Measurements from ENCODE around the gene NEU2. TPM values are rescaled to one million over a fixed set of nuclear protein-coding genes. Genes with fewer than 3 reads are reported as not detected.

NEU2 gene
- total and polyA plus RNA-seq, 2 of the 4 experiments (the other 2 are of a cell fraction) = not detected

- BruUV-seq (replicated peaks) = no TSS peak
- H3K4me1 ChIP-seq (ENCODE audit: control insufficient read depth, insufficient read depth, low read length) = no peaks in the 10 kb centered on the region
- no peak overlapping the region for H3K23ac ChIP-seq (ENCODE audit: low read depth, low read length)
- no peak overlapping the region for H2AK5ac ChIP-seq (ENCODE audit: low read depth, low read length)
- H4K5ac ChIP-seq (ENCODE audit: low read depth, low read length) = no peak overlapping the region
- DNase-seq (peak; percentile 50), ATAC-seq (ENCODE audit: low read depth) (peak; percentile 67; the same call in 1 of the 2 replicates)
- no peaks in the 10 kb centered on the region for H3K36me3 ChIP-seq (ENCODE audit: control insufficient read depth, insufficient read depth, low read length)
- H3K27ac ChIP-seq (ENCODE audit: insufficient read depth, low read length) = no peak overlapping the region
- no peak overlapping the region for H2BK15ac ChIP-seq (ENCODE audit: low read depth, low read length)
- H3K56ac ChIP-seq (ENCODE audit: extremely low read depth, insufficient read depth, low read length) = no peak overlapping the region
- no peak overlapping the region for H3K9ac ChIP-seq (ENCODE audit: low read depth, low read length)
- H3K9me3 ChIP-seq (ENCODE audit: control insufficient read depth, insufficient read depth, low read length) = no peaks in the 10 kb centered on the region
- ChIA-PET CTCF (no interaction called here), POLR2A (ENCODE audit: unreplicated experiment) (no interaction called here)
- H3K27me3 ChIP-seq (ENCODE audit: control insufficient read depth, insufficient read depth, low read length) = peaks cover 6% of the 10 kb centered on the region
- H3K79me1 ChIP-seq (ENCODE audit: low read depth in 1 of 2, low read length in 2 of 2) = no peaks in the 10 kb centered on the region
- no peak overlapping the region for H3K4me3 ChIP-seq (ENCODE audit: insufficient read depth, low read depth, low read length)
- H2AK9ac ChIP-seq (replicated peaks; ENCODE audit: low read depth, low read length, poor library complexity) = no peak overlapping the region
- no peak overlapping the region for H4K91ac ChIP-seq (ENCODE audit: insufficient read depth, low read depth, low read length)
- no peak overlapping the region for H3K4ac ChIP-seq (ENCODE audit: low read depth, low read length)
- H2BK20ac ChIP-seq (ENCODE audit: low read depth, low read length) = no peak overlapping the region
- intact Hi-C loops (cut with micrococcal nuclease) = loop anchor here (5.0 kb wide), 1 partner anchor 39 kb away; no protein-coding TSS in a partner anchor
- no peak overlapping the region for H3K18ac ChIP-seq (ENCODE audit: low read depth, low read length)
- 43% methylated on average over 1 of the region's 4 CpGs; no CpG with 5 or more reads in 1 of the 2 experiments for WGBS, 2 experiments (ENCODE audit: extremely low coverage in 2 of 2, insufficient read length in 1 of 2)
- no peaks in the 10 kb centered on the region for H4K20me1 ChIP-seq (ENCODE audit: insufficient read depth, low read length)
- no peaks in the 10 kb centered on the region for H3K9me1 ChIP-seq (ENCODE audit: insufficient read depth, low read length)
- H4K8ac ChIP-seq (ENCODE audit: low read depth in 2 of 2, low read length in 2 of 2) = no peak overlapping the region
- no peak overlapping the region for H3K4me2 ChIP-seq (ENCODE audit: low read depth, low read length)
- no peak overlapping the region for H2BK5ac ChIP-seq (ENCODE audit: low read depth, low read length, poor library complexity, severe bottlenecking)
- H2AFZ ChIP-seq (replicated peaks; ENCODE audit: low read length, poor library complexity) = no peak overlapping the region
- in situ Hi-C loops (cut with MboI; ENCODE audit: low sequenced_read_pairs) = no loop called here
- no peak overlapping the region for H2BK120ac ChIP-seq (ENCODE audit: low read depth, low read length)
- TF ChIP-seq POLR2A (IDR thresholded peaks at IDR 0.05; ENCODE audit: low read depth, low read length) = no peak
- peak; percentile 29; the same call in 1 of the 2 replicates for TF ChIP-seq BHLHE40 (IDR thresholded peaks at IDR 0.05; ENCODE audit: low read depth, low read length)
- dilution Hi-C loops (cut with HindIII; ENCODE audit: low sequenced_read_pairs, unreplicated experiment) = no loop called here
- H3K14ac ChIP-seq (replicated peaks; ENCODE audit: low read depth, low read length) = no peak overlapping the region
These were observed 6.2 kb upstream of the NEU2 start for GRCh38 chr2:233026198-233026813.

Measured in IMR-90 (cell line).